ENCODE measurements around the gene CSNK1A1. TPM values are rescaled to one million over a fixed set of nuclear protein-coding genes. Genes with fewer than 3 reads are reported as not detected.
"Not testable (repeated sequence)": the region's sequence is repeated elsewhere in the genome, so short reads cannot be mapped to it uniquely, and the experiment has no call there.

Gene CSNK1A1
- total RNA-seq, 1 donor from 2014 or later, result 180 TPM

DNA sequence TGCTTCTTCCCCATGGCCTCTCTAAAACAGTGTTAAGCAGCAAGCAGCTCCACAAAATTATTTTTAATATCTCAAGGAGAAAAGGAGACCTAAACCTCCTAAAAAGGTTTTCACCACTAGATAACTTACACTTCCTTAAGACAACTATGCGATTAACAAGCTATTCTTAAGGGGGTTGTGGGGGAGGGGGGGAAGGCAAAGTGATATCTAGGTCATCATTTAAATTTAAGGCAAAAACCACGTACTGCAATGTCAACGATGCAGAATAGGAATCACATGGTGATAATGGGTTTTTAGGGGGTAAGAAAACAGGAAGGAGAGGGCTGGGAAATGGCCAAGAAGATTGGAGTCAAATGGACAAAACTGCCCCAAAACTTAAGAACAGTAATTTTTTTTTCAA is 32.6 kb downstream of the CSNK1A1 start:
- H3K27me3 ChIP-seq (ENCODE audit: low read depth), result no peaks in the 10 kb centered on the region
- H3K4me1 ChIP-seq, result peaks cover 100% of the 10 kb centered on the region
- H3K36me3 ChIP-seq, result peaks cover 9% of the 10 kb centered on the region
- H3K4me3 ChIP-seq, result no peak overlapping the region
- H3K27ac ChIP-seq (replicated peaks), result peak overlapping the region; percentile 56
- TF ChIP-seq, protein P1, sequence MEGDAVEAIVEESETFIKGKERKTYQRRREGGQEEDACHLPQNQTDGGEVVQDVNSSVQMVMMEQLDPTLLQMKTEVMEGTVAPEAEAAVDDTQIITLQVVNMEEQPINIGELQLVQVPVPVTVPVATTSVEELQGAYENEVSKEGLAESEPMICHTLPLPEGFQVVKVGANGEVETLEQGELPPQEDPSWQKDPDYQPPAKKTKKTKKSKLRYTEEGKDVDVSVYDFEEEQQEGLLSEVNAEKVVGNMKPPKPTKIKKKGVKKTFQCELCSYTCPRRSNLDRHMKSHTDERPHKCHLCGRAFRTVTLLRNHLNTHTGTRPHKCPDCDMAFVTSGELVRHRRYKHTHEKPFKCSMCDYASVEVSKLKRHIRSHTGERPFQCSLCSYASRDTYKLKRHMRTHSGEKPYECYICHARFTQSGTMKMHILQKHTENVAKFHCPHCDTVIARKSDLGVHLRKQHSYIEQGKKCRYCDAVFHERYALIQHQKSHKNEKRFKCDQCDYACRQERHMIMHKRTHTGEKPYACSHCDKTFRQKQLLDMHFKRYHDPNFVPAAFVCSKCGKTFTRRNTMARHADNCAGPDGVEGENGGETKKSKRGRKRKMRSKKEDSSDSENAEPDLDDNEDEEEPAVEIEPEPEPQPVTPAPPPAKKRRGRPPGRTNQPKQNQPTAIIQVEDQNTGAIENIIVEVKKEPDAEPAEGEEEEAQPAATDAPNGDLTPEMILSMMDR (IDR thresholded peaks at IDR 0.05; ENCODE audit: borderline replicate concordance), result no peak
- intact Hi-C loops (cut with micrococcal nuclease), result no loop called here
- H3K9me3 ChIP-seq (replicated peaks), result no peaks in the 10 kb centered on the region
- no peak for DNase-seq

DNA sequence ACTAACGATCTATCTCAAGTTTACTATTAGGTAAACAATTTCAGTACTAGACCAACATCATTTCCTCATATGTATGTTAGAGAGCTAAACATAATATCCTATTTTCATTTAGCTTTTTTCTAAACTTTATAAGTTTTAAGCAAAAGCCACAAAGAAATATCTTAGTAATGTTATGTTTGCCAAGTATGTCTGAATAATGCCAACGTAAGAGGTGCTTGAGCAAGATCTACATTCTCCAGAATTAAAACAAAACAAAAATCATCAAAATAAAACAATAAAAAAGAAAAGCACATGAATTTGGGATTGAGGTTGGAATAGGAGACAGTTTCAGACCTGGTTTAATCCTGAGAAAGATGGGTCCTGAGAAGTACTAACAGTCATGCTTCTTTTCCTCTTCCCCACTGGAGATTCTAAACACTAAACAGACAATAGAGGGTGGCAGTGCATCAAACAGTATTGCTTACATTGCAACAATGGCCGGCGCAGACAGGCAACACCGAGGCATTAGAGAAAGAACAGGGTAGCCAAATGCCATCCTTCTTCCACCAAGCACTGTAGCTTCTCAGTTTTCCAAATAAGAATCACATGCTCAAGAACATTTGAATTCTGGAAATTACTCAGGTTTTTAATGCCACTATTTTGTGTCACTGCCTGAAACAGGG is 33.6 kb downstream of the CSNK1A1 start:
- TF ChIP-seq, protein P1 (IDR thresholded peaks at IDR 0.05; ENCODE audit: borderline replicate concordance), result peak; percentile 13
- intact Hi-C loops (cut with micrococcal nuclease), result no loop called here
- Histone ChIP-seq H3K4me3 (peak overlapping the region; percentile 26), H3K9me3 (replicated peaks) (no peaks in the 10 kb centered on the region), H3K27me3 (ENCODE audit: low read depth) (no peaks in the 10 kb centered on the region), H3K27ac (replicated peaks) (peak overlapping the region; percentile 56), H3K4me1 (peaks cover 100% of the 10 kb centered on the region), H3K36me3 (peaks cover 4% of the 10 kb centered on the region)
- DNase-seq, result no peak

DNA sequence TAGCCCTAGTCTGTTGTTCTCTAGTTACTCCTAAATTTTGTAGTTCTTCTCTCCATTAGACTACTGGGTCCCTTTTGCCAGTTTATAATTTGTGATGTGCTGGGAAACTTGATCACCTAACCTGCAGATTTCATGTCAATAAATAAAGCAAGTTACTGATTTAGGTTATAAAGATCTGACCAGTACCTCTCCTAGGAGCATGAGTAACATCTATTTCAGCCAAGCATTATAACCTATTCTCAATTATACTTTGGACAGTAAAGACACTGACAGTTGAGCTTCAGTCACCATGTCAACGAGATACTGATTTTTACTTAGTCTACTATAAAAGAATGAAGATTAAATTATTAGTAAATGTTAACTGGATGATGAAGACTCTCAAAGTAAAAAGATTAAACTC is 36.7 kb downstream of the CSNK1A1 start:
- DNase-seq, result no peak
- TF ChIP-seq, protein P1 (IDR thresholded peaks at IDR 0.05; ENCODE audit: borderline replicate concordance), result no peak
- Histone ChIP-seq H3K9me3 (replicated peaks) (no peaks in the 10 kb centered on the region), H3K27ac (replicated peaks) (peak overlapping the region; percentile 56), H3K27me3 (ENCODE audit: low read depth) (no peaks in the 10 kb centered on the region), H3K4me1 (peaks cover 71% of the 10 kb centered on the region), H3K4me3 (no peak overlapping the region), H3K36me3 (peaks cover 35% of the 10 kb centered on the region)
- intact Hi-C loops (cut with micrococcal nuclease), result no loop called here

DNA sequence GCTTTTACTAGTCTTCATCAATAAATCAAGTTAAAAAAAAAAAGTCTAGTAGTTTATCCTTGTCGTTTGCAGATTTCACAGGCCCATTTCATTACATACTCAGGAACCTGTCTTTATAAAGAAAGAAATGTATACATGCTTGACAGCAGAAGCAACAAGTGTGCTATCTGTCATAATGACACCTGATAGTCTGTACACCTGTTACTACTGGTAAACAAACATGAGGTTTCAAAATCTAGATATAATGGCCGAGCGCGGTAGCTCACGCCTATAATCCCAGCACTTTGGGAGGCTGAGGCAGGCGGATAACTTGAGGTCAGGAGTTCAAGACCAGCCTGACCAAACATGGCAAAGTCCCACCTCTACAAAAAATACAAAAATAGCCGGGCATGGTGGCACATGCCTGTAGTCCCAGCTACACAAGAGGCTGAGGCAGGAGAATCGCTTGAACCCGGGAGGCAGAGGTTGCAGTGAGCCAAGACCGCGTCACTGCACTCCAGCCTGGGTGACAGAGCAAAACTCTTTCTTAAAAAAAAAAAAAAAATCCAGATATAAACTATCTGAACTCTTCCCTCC is 37.8 kb downstream of the CSNK1A1 start:
- H3K9me3 ChIP-seq (replicated peaks); H3K27me3 ChIP-seq (ENCODE audit: low read depth); H3K4me3 ChIP-seq; DNase-seq; intact Hi-C loops (cut with micrococcal nuclease): not testable (repeated sequence)
- Histone ChIP-seq H3K4me1 (peaks cover 61% of the 10 kb centered on the region), H3K27ac (replicated peaks) (peak overlapping the region; percentile 56), H3K36me3 (peaks cover 45% of the 10 kb centered on the region)

DNA sequence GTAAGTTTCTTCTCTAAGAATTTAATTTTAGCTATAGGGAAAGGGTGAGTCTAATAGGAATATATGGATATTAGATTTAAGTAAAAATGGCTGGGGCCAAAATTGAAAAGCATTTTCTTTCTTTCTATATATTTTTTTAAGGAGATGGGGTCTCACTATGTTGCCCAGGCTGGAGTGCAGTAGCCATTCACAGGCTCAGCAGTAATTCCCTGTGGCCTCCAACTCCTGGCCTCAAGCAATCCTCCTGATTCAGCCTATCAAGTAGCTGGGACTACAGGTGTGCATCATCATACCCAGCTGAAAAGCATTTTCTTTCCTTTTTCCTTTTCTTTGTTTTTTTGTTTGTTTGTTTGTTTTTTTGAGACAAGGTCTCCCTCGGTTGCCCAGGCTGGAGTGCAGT is 41.1 kb downstream of the CSNK1A1 start:
- Histone ChIP-seq H3K27me3 (ENCODE audit: low read depth) (no peaks in the 10 kb centered on the region), H3K9me3 (replicated peaks) (no peaks in the 10 kb centered on the region), H3K4me3 (no peak overlapping the region), H3K27ac (replicated peaks) (no peak overlapping the region), H3K4me1 (peaks cover 27% of the 10 kb centered on the region), H3K36me3 (peaks cover 79% of the 10 kb centered on the region)
- TF ChIP-seq, protein P1 (IDR thresholded peaks at IDR 0.05; ENCODE audit: borderline replicate concordance), result no peak
- intact Hi-C loops (cut with micrococcal nuclease), result no loop called here
- no peak for DNase-seq

DNA sequence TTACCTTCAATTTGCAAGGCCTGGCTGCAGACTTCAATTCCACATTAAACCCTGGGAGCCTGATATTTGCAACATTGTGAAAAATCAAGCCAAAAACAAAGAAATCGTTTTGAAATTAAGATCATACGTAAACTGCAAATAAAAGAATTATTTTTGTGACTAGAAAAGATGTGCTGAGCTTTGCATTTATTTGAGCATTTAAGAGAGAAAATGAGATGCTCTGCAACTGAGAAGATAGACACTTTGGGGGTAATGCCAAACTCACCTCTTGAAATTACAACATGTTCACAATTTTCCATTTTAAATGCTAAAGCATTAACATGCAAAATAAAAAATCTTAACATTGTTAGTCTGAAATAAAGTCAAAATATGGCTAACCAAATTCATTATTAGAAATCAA is 46.6 kb downstream of the CSNK1A1 start:
- Histone ChIP-seq H3K27me3 (ENCODE audit: low read depth) (no peaks in the 10 kb centered on the region), H3K36me3 (peaks cover 95% of the 10 kb centered on the region), H3K9me3 (replicated peaks) (no peaks in the 10 kb centered on the region), H3K27ac (replicated peaks) (peak overlapping the region; percentile 31), H3K4me1 (peaks cover 16% of the 10 kb centered on the region), H3K4me3 (no peak overlapping the region)
- intact Hi-C loops (cut with micrococcal nuclease), result no loop called here
- DNase-seq, result no peak
- TF ChIP-seq, protein P1 (IDR thresholded peaks at IDR 0.05; ENCODE audit: borderline replicate concordance), result no peak
